Progenitor cell of endocrine pancreas (in vitro differentiated cells): Measurements from ENCODE around the gene IFNA10. TPM values are rescaled to one million over a fixed set of nuclear protein-coding genes. Genes with fewer than 3 reads are reported as not detected.

Experiments used
- total RNA-seq: library from RNA; stranded (reverse); gene quantifications from 2 replicates; pipeline ENCODE4 v1.2.1, GENCODE V29; 2021

Gene IFNA10
- total RNA-seq, 1 donor from 2014 or later, result not detected

Other genes starting within 250 kb of the IFNA10 start
- gene HACD4, start 175.5 kb downstream of the IFNA10 start, total RNA-seq, result 0.72 and 0.80 TPM in 2 replicates
- not detected in 2 replicates for gene IFNB1, start 129.2 kb downstream of the IFNA10 start, total RNA-seq
- not detected in 2 replicates for gene IFNW1, start 65.3 kb downstream of the IFNA10 start, total RNA-seq
- gene IFNA21, start 40.5 kb downstream of the IFNA10 start, total RNA-seq, result not detected in 2 replicates
- not detected in 2 replicates for gene IFNA4, start 19.6 kb downstream of the IFNA10 start, total RNA-seq
- gene IFNA7, start 4.9 kb downstream of the IFNA10 start, total RNA-seq, result not detected in 2 replicates
- not detected in 2 replicates for gene IFNA16, start 10.2 kb upstream of the IFNA10 start, total RNA-seq
- gene IFNA17, start 21.1 kb upstream of the IFNA10 start, total RNA-seq, result not detected in 2 replicates
- gene IFNA14, start 32.9 kb upstream of the IFNA10 start, total RNA-seq, result not detected in 2 replicates
- not detected in 2 replicates for gene IFNA5, start 98.2 kb upstream of the IFNA10 start, total RNA-seq
- gene KLHL9, start 128.3 kb upstream of the IFNA10 start, total RNA-seq, result 35.5 and 35.9 TPM in 2 replicates
- not detected in 2 replicates for gene IFNA6, start 143.7 kb upstream of the IFNA10 start, total RNA-seq
- gene IFNA13, start 160.9 kb upstream of the IFNA10 start, total RNA-seq, result not detected in 2 replicates
- not detected in 2 replicates for gene IFNA2, start 178.3 kb upstream of the IFNA10 start, total RNA-seq
- not detected in 2 replicates for gene IFNA8, start 202.0 kb upstream of the IFNA10 start, total RNA-seq
- not detected in 2 replicates for gene IFNA1, start 233.3 kb upstream of the IFNA10 start, total RNA-seq